Endothelial cell of umbilical vein (primary cell): ENCODE measurements around the gene ANG. TPM values are rescaled to one million over a fixed set of nuclear protein-coding genes. Genes with fewer than 3 reads are reported as not detected.
A peak's percentile ranks its signal among the peaks of the same experiment; 100 is the strongest.

Experiments used
- BruUV-seq: library from RNA; stranded (reverse); fragments of 400-500 nt; replicated peaks from 2 replicates; lab custom pipeline; 2021; lab: Mats Ljungman, UMichigan
- CTCF ChIA-PET: fragments of 300-600, 350-600 bp; sonication (Branson Sonifier 250); formaldehyde crosslinking; loops from one replicate; lab custom pipeline; 2021; ENCODE audit warnings: antibody characterized with exemption, inconsistent platforms; lab: Charles Lee
- POLR2A ChIA-PET: fragments of 300-600, 350-600 bp; sonication (Branson Sonifier 250); formaldehyde crosslinking; loops from one replicate; lab custom pipeline; 2021; ENCODE audit warnings: antibody characterized with exemption, inconsistent platforms; lab: Charles Lee
- DNase-seq: peaks from one replicate; pipeline ENCODE4 v3.0.0-alpha.2; 2011; ENCODE audit warnings: low read depth, low spot score
- FAIRE-seq: peaks from 2 replicates; lab custom pipeline; 2011; peaks lifted over from hg19 to GRCh38; lab: Jason Lieb, UNC
- H2AFZ ChIP-seq: 2 replicates; pipeline ENCODE4 v1.6.0; 2012; ENCODE audit warnings: low read depth, low read length, control low read depth, inconsistent platforms
- H3K27ac ChIP-seq: 2 replicates; pipeline ENCODE4 v1.5.1; 2011; ENCODE audit warnings: low read depth, mild to moderate bottlenecking, control low read depth, low read length, moderate library complexity; ENCODE audit not compliant: insufficient read depth
- H3K27me3 ChIP-seq, 2 experiments: 2 replicates each; pipeline versions ENCODE4 v1.6.0 to v1.6.1; 2011; ENCODE audit warnings: low read length in 2 of 2, mixed read lengths in 1 of 2; ENCODE audit not compliant: control insufficient read depth in 2 of 2, insufficient read depth in 2 of 2
- H3K36me3 ChIP-seq, 2 experiments: 2 replicates in 1 of 2; 3 replicates in 1 of 2; pipeline ENCODE4 v1.5.1; 2011; ENCODE audit warnings: low read length in 2 of 2, mild to moderate bottlenecking in 1 of 2, moderate library complexity in 1 of 2; ENCODE audit not compliant: control insufficient read depth in 2 of 2, insufficient read depth in 2 of 2; ENCODE audit errors: extremely low read depth in 1 of 2
- H3K4me1 ChIP-seq: 3 replicates; pipeline ENCODE4 v1.5.1; 2011; ENCODE audit warnings: mild to moderate bottlenecking, low read length; ENCODE audit not compliant: control insufficient read depth, insufficient read depth; ENCODE audit errors: extremely low read depth
- H3K4me2 ChIP-seq: 2 replicates; pipeline ENCODE4 v1.6.1; 2011; ENCODE audit warnings: low read length, control low read depth, mixed read lengths; ENCODE audit not compliant: insufficient read depth
- H3K4me3 ChIP-seq, 3 experiments: fragments of 200-600 bp in 1 of 3; sonication (generic), shearing (Covaris generic) in 1 of 3; replicated peaks in 1 of 3; 2 replicates each; pipeline ENCODE4 v1.5.1; 2011 to 2016; ENCODE audit warnings: control low read depth in 3 of 3, low read length in 3 of 3, mild to moderate bottlenecking in 2 of 3, inconsistent platforms in 1 of 3, low read depth in 1 of 3, moderate library complexity in 1 of 3; ENCODE audit not compliant: insufficient read depth in 1 of 3
- H3K79me2 ChIP-seq: 2 replicates; pipeline ENCODE4 v1.6.0; 2012; ENCODE audit warnings: low read length, inconsistent platforms; ENCODE audit not compliant: control insufficient read depth, insufficient read depth
- H3K9ac ChIP-seq: replicated peaks from 2 replicates; pipeline ENCODE3; 2011; ENCODE audit warnings: low read length, control low read depth; ENCODE audit not compliant: insufficient read depth; ENCODE audit errors: extremely low read depth
- H3K9me1 ChIP-seq: replicated peaks from 3 replicates; pipeline ENCODE4 v1.6.0; 2011; ENCODE audit warnings: mild to moderate bottlenecking, low read length; ENCODE audit not compliant: control insufficient read depth, insufficient read depth; ENCODE audit errors: extremely low read depth
- H3K9me3 ChIP-seq: replicated peaks from 2 replicates; pipeline ENCODE4 v1.5.1; 2012; ENCODE audit warnings: low read length, inconsistent platforms; ENCODE audit not compliant: control insufficient read depth, insufficient read depth
- H4K20me1 ChIP-seq: replicated peaks from 2 replicates; pipeline ENCODE3; 2011; ENCODE audit warnings: mild to moderate bottlenecking, low read length; ENCODE audit not compliant: control insufficient read depth, insufficient read depth; ENCODE audit errors: extremely low read depth
- EZH2 ChIP-seq: IDR thresholded peaks from 2 replicates; pipeline ENCODE4 v1.6.1; 2012; ENCODE audit warnings: borderline replicate concordance, low read depth, mild to moderate bottlenecking, moderate library complexity, low read length, inconsistent platforms; ENCODE audit not compliant: severe bottlenecking
- FOS ChIP-seq: IDR thresholded peaks from 2 replicates; pipeline ENCODE4 v1.6.1; 2011; ENCODE audit warnings: mild to moderate bottlenecking, low read length, moderate library complexity, borderline replicate concordance; ENCODE audit not compliant: insufficient read depth
- GATA2 ChIP-seq: IDR thresholded peaks from 2 replicates; pipeline ENCODE4 v1.7.0; 2011; ENCODE audit warnings: low read depth, mild to moderate bottlenecking, moderate library complexity, mixed read lengths, low read length; ENCODE audit not compliant: insufficient read length, insufficient read depth
- JUN ChIP-seq: IDR thresholded peaks from 2 replicates; pipeline ENCODE4 v1.6.1; 2011; ENCODE audit warnings: borderline replicate concordance, low read depth; ENCODE audit not compliant: insufficient read length, insufficient read depth
- POLR2A ChIP-seq: IDR thresholded peaks from 2 replicates; pipeline ENCODE4 v1.6.1; 2012; ENCODE audit warnings: low read depth, mild to moderate bottlenecking, control low read depth, low read length
- dilution Hi-C: fragments of 300-500 bp; cut with MboI; formaldehyde crosslinking; loops from one replicate; pipeline ENCODE4 v1.15.0; 2019; ENCODE audit warnings: low sequenced_read_pairs; ENCODE audit not compliant: extremely low pct_ligation_motif_present
- intact Hi-C: fragments of 100-400 bp; cut with micrococcal nuclease; formaldehyde crosslinking; loops from one replicate; pipeline ENCODE4 v1.10.0; 2022
- polyA plus RNA-seq, 4 experiments: library from polyadenylated mRNA; depleted of rRNA in 3 of 4; stranded (reverse) in 3 of 4; unstranded in 1 of 4; fragments of >200 nt; gene quantifications; 2 replicates each; pipeline versions ENCODE4 v1.2.1 to v1.2.3, GENCODE V29; 2011 to 2012; ENCODE audit warnings: missing spikeins in 1 of 4
- total RNA-seq: library from RNA; stranded (reverse); gene quantifications from 2 replicates; pipeline ENCODE4 v1.2.3, GENCODE V29; 2021
- TF ChIP-seq, protein P1 (sequence below), 2 donors: IDR thresholded peaks; 1 replicate in 1 of 2; 2 replicates in 1 of 2; pipeline ENCODE4 v1.5.1; 2011; ENCODE audit warnings: low read length in 2 of 2, mild to moderate bottlenecking in 2 of 2, moderate library complexity in 2 of 2, control low read depth in 1 of 2, inconsistent platforms in 1 of 2, low read depth in 1 of 2; ENCODE audit not compliant: insufficient read depth in 1 of 2; ENCODE audit errors: extremely low read depth in 1 of 2

ANG gene
- total and polyA plus RNA-seq, 2 donors (not counting 3 experiments of a cell fraction or from before 2014, with no cell fraction given), result 6.2 to 11.2 TPM

DNA sequence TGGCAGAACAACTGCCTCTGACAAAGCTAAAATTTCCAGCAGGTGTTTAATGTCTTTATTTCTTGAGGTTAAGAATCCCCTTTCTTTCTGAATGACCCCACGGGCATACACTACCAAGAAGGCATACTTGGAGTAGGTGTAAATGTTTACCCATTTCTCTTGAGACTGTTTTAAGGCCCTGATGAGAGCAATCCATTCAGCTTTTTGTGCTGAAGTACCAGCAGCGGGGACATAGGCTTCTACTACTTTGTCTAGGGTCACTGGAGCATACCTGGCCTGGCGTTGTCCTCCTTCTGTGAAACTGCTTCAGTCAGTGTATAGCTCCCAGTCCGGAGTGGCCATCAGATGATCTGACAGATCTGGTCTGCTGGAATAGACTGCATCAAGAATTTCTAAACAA lies 22.7 kb downstream of the ANG start:
- Histone ChIP-seq H3K4me1 (peaks cover 14% of the 10 kb centered on the region), H3K27me3 (peaks cover 0 to 4% of the 10 kb centered on the region in 2 experiments), H2AFZ (no peak overlapping the region), H3K36me3 (no peaks in the 10 kb centered on the region), H4K20me1 (no peaks in the 10 kb centered on the region), H3K9me1 (no peaks in the 10 kb centered on the region), H3K9me3 (peaks cover under 1% of the 10 kb centered on the region), H3K79me2 (no peaks in the 10 kb centered on the region), H3K9ac (no peak overlapping the region), H3K4me2 (no peak overlapping the region), H3K27ac (no peak overlapping the region), H3K4me3 (no peak overlapping the region)
- no TSS peak for BruUV-seq
- TF ChIP-seq JUN (no peak), EZH2 (no peak)
- TF ChIP-seq, protein P1, sequence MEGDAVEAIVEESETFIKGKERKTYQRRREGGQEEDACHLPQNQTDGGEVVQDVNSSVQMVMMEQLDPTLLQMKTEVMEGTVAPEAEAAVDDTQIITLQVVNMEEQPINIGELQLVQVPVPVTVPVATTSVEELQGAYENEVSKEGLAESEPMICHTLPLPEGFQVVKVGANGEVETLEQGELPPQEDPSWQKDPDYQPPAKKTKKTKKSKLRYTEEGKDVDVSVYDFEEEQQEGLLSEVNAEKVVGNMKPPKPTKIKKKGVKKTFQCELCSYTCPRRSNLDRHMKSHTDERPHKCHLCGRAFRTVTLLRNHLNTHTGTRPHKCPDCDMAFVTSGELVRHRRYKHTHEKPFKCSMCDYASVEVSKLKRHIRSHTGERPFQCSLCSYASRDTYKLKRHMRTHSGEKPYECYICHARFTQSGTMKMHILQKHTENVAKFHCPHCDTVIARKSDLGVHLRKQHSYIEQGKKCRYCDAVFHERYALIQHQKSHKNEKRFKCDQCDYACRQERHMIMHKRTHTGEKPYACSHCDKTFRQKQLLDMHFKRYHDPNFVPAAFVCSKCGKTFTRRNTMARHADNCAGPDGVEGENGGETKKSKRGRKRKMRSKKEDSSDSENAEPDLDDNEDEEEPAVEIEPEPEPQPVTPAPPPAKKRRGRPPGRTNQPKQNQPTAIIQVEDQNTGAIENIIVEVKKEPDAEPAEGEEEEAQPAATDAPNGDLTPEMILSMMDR (IDR thresholded peaks at IDR 0.05; ENCODE audit: extremely low read depth in 1 of 2, insufficient read depth in 1 of 2, low read depth in 1 of 2, low read length in 2 of 2), result no peak
- FAIRE-seq (no peak), DNase-seq (no peak)
- intact Hi-C loops, result no loop called here
- POLR2A ChIA-PET, result no interaction called here
- CTCF ChIA-PET, result interaction anchor here (1.3 kb wide), 1 partner anchor 146 kb away, joined by 3 read pairs; no protein-coding TSS in a partner anchor
- dilution Hi-C loops, result no loop called here

DNA sequence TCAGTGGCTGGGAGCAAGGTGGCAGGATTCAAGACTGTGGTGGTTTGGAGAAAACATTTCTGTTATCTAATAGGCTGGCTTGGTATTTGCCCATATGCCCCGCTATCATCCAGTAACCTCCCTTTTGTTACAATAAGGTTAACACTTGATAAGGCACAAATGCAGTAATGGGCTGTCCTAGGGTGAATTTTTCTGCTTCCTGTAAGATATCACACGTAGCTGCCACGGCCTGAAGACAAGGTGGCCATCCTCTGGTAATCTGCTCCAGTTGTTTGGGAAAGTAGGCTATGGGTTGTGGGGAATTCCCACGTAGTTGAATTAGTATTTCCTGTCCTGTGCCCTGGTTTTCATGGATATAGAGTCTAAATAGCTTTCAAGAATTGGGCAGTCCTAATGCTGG lies 23.1 kb downstream of the ANG start:
- H3K79me2 ChIP-seq, result no peaks in the 10 kb centered on the region
- FAIRE-seq (no peak), DNase-seq (peak; percentile 12)
- peaks cover 0 to 4% of the 10 kb centered on the region in 2 experiments for H3K27me3 ChIP-seq
- peaks cover 12% of the 10 kb centered on the region for H3K4me1 ChIP-seq
- dilution Hi-C loops (no loop called here), intact Hi-C loops (no loop called here)
- POLR2A ChIA-PET, result no interaction called here
- CTCF ChIA-PET, result interaction anchor here (0.7 to 1.3 kb wide), 2 partner anchors 146 to 260 kb away, joined by 3 read pairs; no protein-coding TSS in a partner anchor
- H3K27ac ChIP-seq, result no peak overlapping the region
- no peaks in the 10 kb centered on the region for H3K9me3 ChIP-seq
- H3K9ac ChIP-seq, result no peak overlapping the region
- H3K4me2 ChIP-seq, result no peak overlapping the region
- no peak overlapping the region for H2AFZ ChIP-seq
- no peaks in the 10 kb centered on the region for H3K9me1 ChIP-seq
- H3K36me3 ChIP-seq, result no peaks in the 10 kb centered on the region
- H3K4me3 ChIP-seq, result no peak overlapping the region
- TF ChIP-seq FOS, result no peak
- no peak for TF ChIP-seq EZH2
- no peak for TF ChIP-seq POLR2A
- no peak for TF ChIP-seq GATA2
- TF ChIP-seq, protein P1 (IDR thresholded peaks at IDR 0.05; ENCODE audit: extremely low read depth in 1 of 2, insufficient read depth in 1 of 2, low read depth in 1 of 2, low read length in 2 of 2), result no peak
- no TSS peak for BruUV-seq
- no peaks in the 10 kb centered on the region for H4K20me1 ChIP-seq
